PFSK-1 (cell line): Measurements from ENCODE around the gene LCORL.

Experiments used
- FOXP2 ChIP-seq: optimal IDR thresholded peaks from 2 replicates; pipeline ENCODE3; 2011; ENCODE audit warnings: borderline replicate concordance, control low read depth, inconsistent platforms; ENCODE audit not compliant: insufficient read depth; ENCODE audit errors: extremely low read length, extremely low read depth
- POLR2AphosphoS5 ChIP-seq: IDR thresholded peaks from 2 replicates; pipeline ENCODE4 v1.6.1; 2012; ENCODE audit warnings: low read depth, mild to moderate bottlenecking, control low read depth, low read length, moderate library complexity
- SIN3A ChIP-seq: IDR thresholded peaks from 2 replicates; pipeline ENCODE4 v1.6.1; 2012; ENCODE audit warnings: mild to moderate bottlenecking, low read length, moderate library complexity, borderline replicate concordance; ENCODE audit not compliant: insufficient read depth
- TAF1 ChIP-seq: IDR thresholded peaks from 2 replicates; pipeline ENCODE4 v1.6.1; 2012; ENCODE audit warnings: low read length, control low read depth, borderline replicate concordance; ENCODE audit not compliant: insufficient read depth
- TF ChIP-seq, protein P1 (sequence below), 2 experiments: IDR thresholded peaks; 2 replicates each; pipeline versions ENCODE4 v1.6.1 to v1.8.0; 2011 to 2012; ENCODE audit warnings: low read depth in 2 of 2, low read length in 2 of 2, control low read depth in 1 of 2, inconsistent platforms in 1 of 2, mild to moderate bottlenecking in 1 of 2, moderate library complexity in 1 of 2; ENCODE audit not compliant: insufficient read depth in 1 of 2

The LCORL gene

GRCh38 chr4:18056030-18056429, 34.5 kb upstream of the LCORL start:
- TF ChIP-seq TAF1 (no peak), FOXP2 (no peak), POLR2AphosphoS5 (no peak), SIN3A (no peak)
- TF ChIP-seq, protein P1, sequence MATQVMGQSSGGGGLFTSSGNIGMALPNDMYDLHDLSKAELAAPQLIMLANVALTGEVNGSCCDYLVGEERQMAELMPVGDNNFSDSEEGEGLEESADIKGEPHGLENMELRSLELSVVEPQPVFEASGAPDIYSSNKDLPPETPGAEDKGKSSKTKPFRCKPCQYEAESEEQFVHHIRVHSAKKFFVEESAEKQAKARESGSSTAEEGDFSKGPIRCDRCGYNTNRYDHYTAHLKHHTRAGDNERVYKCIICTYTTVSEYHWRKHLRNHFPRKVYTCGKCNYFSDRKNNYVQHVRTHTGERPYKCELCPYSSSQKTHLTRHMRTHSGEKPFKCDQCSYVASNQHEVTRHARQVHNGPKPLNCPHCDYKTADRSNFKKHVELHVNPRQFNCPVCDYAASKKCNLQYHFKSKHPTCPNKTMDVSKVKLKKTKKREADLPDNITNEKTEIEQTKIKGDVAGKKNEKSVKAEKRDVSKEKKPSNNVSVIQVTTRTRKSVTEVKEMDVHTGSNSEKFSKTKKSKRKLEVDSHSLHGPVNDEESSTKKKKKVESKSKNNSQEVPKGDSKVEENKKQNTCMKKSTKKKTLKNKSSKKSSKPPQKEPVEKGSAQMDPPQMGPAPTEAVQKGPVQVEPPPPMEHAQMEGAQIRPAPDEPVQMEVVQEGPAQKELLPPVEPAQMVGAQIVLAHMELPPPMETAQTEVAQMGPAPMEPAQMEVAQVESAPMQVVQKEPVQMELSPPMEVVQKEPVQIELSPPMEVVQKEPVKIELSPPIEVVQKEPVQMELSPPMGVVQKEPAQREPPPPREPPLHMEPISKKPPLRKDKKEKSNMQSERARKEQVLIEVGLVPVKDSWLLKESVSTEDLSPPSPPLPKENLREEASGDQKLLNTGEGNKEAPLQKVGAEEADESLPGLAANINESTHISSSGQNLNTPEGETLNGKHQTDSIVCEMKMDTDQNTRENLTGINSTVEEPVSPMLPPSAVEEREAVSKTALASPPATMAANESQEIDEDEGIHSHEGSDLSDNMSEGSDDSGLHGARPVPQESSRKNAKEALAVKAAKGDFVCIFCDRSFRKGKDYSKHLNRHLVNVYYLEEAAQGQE (IDR thresholded peaks at IDR 0.05; ENCODE audit: insufficient read depth in 1 of 2, low read depth in 2 of 2, low read length in 2 of 2), result no peak

DNA sequence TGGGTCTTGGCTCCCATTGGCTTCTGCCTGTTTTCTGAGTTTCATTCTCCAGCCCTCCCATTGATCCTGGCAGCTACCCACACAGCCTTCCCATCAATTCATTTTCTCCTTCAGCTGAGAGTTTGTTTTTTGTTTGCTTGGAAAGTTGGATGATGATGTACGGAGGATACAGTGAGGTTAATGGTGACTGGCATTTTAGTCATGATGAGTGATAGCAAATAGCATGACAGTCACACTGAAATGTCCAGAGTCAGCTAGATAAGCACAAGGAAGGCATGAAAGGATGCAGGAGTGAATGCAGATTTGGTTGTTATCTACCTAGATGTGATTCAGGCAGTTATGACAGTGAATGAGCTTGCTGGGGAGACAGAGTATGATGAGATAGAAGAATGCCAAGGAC, 30.6 kb upstream of the LCORL start:
- TF ChIP-seq FOXP2 (no peak), POLR2AphosphoS5 (no peak), TAF1 (no peak), SIN3A (no peak)
- TF ChIP-seq, protein P1 (IDR thresholded peaks at IDR 0.05; ENCODE audit: insufficient read depth in 1 of 2, low read depth in 2 of 2, low read length in 2 of 2), result no peak

DNA sequence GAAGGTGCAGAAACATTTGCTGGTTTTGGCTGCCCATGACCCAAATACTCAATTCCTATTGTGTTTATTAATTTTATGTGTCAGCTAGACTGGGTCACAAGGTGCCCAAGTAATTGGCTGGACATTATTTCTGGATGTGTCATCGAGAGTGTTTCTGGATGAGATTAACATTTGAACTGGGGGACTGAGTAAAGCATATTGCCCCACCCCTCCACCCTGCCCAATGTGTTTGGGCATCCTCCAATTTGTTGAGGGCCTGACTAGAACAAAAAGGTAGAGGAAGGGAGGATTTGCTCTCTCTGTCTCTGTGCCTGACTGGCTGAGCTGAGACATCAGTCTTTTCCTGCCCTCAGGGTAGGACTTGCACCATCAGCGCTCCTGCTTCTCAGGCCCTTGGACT, 29.7 kb upstream of the LCORL start:
- TF ChIP-seq FOXP2 (no peak), POLR2AphosphoS5 (no peak), TAF1 (no peak), SIN3A (no peak)
- TF ChIP-seq, protein P1 (IDR thresholded peaks at IDR 0.05; ENCODE audit: insufficient read depth in 1 of 2, low read depth in 2 of 2, low read length in 2 of 2), result no peak

DNA sequence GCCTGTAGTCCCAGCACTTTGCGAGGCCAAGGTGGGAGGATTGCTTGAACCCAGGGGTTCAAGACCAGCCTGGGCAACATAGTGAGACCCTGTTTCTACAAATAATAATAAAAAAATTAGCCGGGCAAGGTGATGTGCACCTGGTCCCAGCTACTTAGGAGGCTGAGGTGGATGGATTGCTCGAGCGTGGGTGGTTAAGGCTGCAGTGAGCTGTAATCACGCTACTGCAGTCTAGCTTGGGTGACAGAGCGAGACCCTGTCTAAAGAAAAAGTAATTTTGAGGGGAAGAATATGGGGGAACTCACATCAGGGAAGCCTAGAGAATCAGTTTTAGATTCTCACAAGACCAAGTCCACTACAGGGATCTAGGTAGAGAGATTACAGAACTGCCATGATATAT, 28.9 kb upstream of the LCORL start:
- TF ChIP-seq, protein P1 (IDR thresholded peaks at IDR 0.05; ENCODE audit: insufficient read depth in 1 of 2, low read depth in 2 of 2, low read length in 2 of 2), result no peak
- TF ChIP-seq FOXP2, result no peak
- TF ChIP-seq SIN3A, result no peak
- no peak for TF ChIP-seq TAF1
- no peak for TF ChIP-seq POLR2AphosphoS5

DNA sequence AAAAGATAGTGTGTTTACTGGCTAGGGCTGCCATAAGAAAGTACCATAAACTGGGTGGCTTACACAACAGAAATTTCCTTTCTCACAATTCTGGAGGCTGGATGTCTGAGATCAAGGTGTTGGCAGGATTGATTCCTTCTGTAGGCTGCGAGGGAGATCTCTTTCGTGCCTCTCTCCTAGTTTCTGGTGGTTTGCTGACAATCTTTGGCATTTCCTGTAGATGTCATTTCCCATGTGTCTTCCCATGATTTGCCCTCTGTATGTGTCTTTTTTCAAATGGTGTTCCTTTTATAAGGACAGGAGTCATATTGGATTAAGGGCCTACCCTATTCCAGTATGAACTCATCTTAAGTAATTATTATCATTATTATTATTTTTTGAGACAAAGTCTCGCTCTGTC, 27.9 kb upstream of the LCORL start:
- TF ChIP-seq POLR2AphosphoS5, result no peak
- no peak for TF ChIP-seq TAF1
- TF ChIP-seq, protein P1 (IDR thresholded peaks at IDR 0.05; ENCODE audit: insufficient read depth in 1 of 2, low read depth in 2 of 2, low read length in 2 of 2), result no peak
- no peak for TF ChIP-seq SIN3A
- no peak for TF ChIP-seq FOXP2
